RWPE2 (cell line): ENCODE results near the gene ADAMTS16.

Source experiments
- ATAC-seq: fragments of 200-7000 bp; cut with Tn5 transposase; 3 replicates; pipeline ENCODE4 v1.9.1; 2021; ENCODE audit warnings: low read depth
- DNase-seq: peaks from one replicate; pipeline ENCODE4 v3.0.0-alpha.2; 2020; ENCODE audit warnings: low spot score
- H3K27ac ChIP-seq: fragments of 450-650 bp; 2 replicates; pipeline ENCODE4 v1.5.1; 2017; ENCODE audit warnings: mild to moderate bottlenecking; ENCODE audit not compliant: poor library complexity, severe bottlenecking
- H3K27me3 ChIP-seq: fragments of 250-450 bp; sonication (Bioruptor Pico); 2 replicates; pipeline ENCODE4 v1.5.1; 2021; ENCODE audit warnings: mild to moderate bottlenecking, moderate library complexity; ENCODE audit not compliant: insufficient read depth, poor library complexity, severe bottlenecking
- H3K36me3 ChIP-seq: fragments of 250-450 bp; sonication (Bioruptor Pico); 2 replicates; pipeline ENCODE4 v1.5.1; 2020; ENCODE audit warnings: low read depth, mild to moderate bottlenecking, moderate library complexity
- H3K4me1 ChIP-seq: fragments of 250-450 bp; sonication (Bioruptor Pico); 2 replicates; pipeline ENCODE4 v1.5.1; 2021; ENCODE audit warnings: mild to moderate bottlenecking, moderate library complexity; ENCODE audit not compliant: insufficient read depth, poor library complexity, severe bottlenecking
- H3K4me3 ChIP-seq: fragments of 250-450 bp; sonication (Bioruptor Pico); 2 replicates; pipeline ENCODE4 v1.5.1; 2021; ENCODE audit warnings: mild to moderate bottlenecking, moderate library complexity; ENCODE audit not compliant: severe bottlenecking
- H3K9me3 ChIP-seq: fragments of 250-450 bp; sonication (Bioruptor Pico); 2 replicates; pipeline ENCODE4 v1.5.1; 2021; ENCODE audit warnings: mild to moderate bottlenecking, moderate library complexity; ENCODE audit not compliant: severe bottlenecking
- CTCF ChIP-seq: fragments of 450-650 bp; IDR thresholded peaks from one replicate; pipeline ENCODE4 v1.5.1; 2017; ENCODE audit warnings: mild to moderate bottlenecking, moderate library complexity; ENCODE audit not compliant: poor library complexity, severe bottlenecking

Gene ADAMTS16

GRCh38 chr5:5295351-5295750, 155.2 kb downstream of the ADAMTS16 start:
- no peak overlapping the region for H3K27ac ChIP-seq
- H3K4me3 ChIP-seq, result no peak overlapping the region
- peaks cover 7% of the 10 kb centered on the region for H3K4me1 ChIP-seq
- H3K27me3 ChIP-seq, result no peaks in the 10 kb centered on the region
- TF ChIP-seq CTCF, result no peak
- no peaks in the 10 kb centered on the region for H3K36me3 ChIP-seq
- ATAC-seq (no peak), DNase-seq (no peak)
- no peaks in the 10 kb centered on the region for H3K9me3 ChIP-seq

GRCh38 chr5:5296051-5296450, 155.9 kb downstream of the ADAMTS16 start:
- Histone ChIP-seq H3K27ac (no peak overlapping the region), H3K4me3 (no peak overlapping the region), H3K9me3 (no peaks in the 10 kb centered on the region), H3K36me3 (no peaks in the 10 kb centered on the region), H3K27me3 (no peaks in the 10 kb centered on the region), H3K4me1 (peaks cover 2% of the 10 kb centered on the region)
- TF ChIP-seq CTCF, result no peak
- ATAC-seq (no peak), DNase-seq (no peak)

- Histone ChIP-seq H3K4me1 (no peaks in the 10 kb centered on the region), H3K27me3 (no peaks in the 10 kb centered on the region), H3K4me3 (no peak overlapping the region), H3K27ac (no peak overlapping the region), H3K36me3 (no peaks in the 10 kb centered on the region), H3K9me3 (no peaks in the 10 kb centered on the region)
- ATAC-seq (no peak), DNase-seq (no peak)
- no peak for TF ChIP-seq CTCF
Observed at GRCh38 chr5:5297432-5298067, 157.4 kb downstream of the ADAMTS16 start.

GRCh38 chr5:5298068-5298633, 158.0 kb downstream of the ADAMTS16 start:
- TF ChIP-seq CTCF, result no peak
- Histone ChIP-seq H3K27me3 (no peaks in the 10 kb centered on the region), H3K4me3 (no peak overlapping the region), H3K36me3 (no peaks in the 10 kb centered on the region), H3K9me3 (no peaks in the 10 kb centered on the region), H3K4me1 (no peaks in the 10 kb centered on the region), H3K27ac (no peak overlapping the region)
- ATAC-seq (no peak), DNase-seq (no peak)

- DNase-seq (no peak), ATAC-seq (no peak)
- H3K27ac ChIP-seq, result no peak overlapping the region
- H3K27me3 ChIP-seq, result no peaks in the 10 kb centered on the region
- H3K4me1 ChIP-seq, result no peaks in the 10 kb centered on the region
- TF ChIP-seq CTCF, result no peak
- H3K36me3 ChIP-seq, result no peaks in the 10 kb centered on the region
- no peak overlapping the region for H3K4me3 ChIP-seq
- no peaks in the 10 kb centered on the region for H3K9me3 ChIP-seq
Observed at GRCh38 chr5:5298841-5299541, 158.9 kb downstream of the ADAMTS16 start.
